HK-2 (cell line): ENCODE data around the gene PCDH7.

Experiments
- DNase-seq: peaks from one replicate; pipeline ENCODE4 v3.0.0-alpha.2; 2018; ENCODE audit not compliant: unreplicated experiment

Gene PCDH7, protein sequence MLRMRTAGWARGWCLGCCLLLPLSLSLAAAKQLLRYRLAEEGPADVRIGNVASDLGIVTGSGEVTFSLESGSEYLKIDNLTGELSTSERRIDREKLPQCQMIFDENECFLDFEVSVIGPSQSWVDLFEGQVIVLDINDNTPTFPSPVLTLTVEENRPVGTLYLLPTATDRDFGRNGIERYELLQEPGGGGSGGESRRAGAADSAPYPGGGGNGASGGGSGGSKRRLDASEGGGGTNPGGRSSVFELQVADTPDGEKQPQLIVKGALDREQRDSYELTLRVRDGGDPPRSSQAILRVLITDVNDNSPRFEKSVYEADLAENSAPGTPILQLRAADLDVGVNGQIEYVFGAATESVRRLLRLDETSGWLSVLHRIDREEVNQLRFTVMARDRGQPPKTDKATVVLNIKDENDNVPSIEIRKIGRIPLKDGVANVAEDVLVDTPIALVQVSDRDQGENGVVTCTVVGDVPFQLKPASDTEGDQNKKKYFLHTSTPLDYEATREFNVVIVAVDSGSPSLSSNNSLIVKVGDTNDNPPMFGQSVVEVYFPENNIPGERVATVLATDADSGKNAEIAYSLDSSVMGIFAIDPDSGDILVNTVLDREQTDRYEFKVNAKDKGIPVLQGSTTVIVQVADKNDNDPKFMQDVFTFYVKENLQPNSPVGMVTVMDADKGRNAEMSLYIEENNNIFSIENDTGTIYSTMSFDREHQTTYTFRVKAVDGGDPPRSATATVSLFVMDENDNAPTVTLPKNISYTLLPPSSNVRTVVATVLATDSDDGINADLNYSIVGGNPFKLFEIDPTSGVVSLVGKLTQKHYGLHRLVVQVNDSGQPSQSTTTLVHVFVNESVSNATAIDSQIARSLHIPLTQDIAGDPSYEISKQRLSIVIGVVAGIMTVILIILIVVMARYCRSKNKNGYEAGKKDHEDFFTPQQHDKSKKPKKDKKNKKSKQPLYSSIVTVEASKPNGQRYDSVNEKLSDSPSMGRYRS (N-terminal part only)

GRCh38 chr4:30720021-30720660 lies at the start of gene PCDH7:
TSS of gene PCDH7 (plus strand) at chr4:30720369. CDS start at chr4:30721423, 1,054 bp downstream.
- DNase-seq = peak; percentile 72

DNA sequence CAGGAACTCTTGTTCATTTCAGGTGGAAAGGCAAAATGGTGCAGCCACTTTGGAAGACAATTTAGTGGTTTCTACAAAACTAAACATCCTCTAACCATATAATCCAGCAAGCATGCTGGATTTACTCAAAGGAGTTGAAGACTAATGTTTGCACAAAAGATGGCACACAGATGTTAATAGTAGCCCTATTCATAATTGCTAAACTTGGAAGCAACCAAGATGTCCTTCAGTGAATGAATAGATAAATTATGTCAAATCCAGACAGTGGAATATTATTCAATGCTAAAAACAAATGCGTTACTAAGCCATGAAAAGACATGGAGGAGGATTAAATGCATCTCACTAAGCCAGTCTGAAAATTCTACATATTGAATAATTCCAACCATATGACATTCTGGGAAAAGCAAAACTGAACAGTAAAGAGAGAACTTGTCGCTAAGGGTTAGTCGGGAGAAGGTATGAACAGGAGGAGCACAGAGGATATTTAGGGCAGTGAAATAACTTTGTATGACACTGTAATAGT lies 48.2 kb upstream of the PCDH7 start:
- DNase-seq = no peak

GRCh38 chr4:30696191-30696590 lies 24.0 kb upstream of the PCDH7 start:
- no peak for DNase-seq

DNA sequence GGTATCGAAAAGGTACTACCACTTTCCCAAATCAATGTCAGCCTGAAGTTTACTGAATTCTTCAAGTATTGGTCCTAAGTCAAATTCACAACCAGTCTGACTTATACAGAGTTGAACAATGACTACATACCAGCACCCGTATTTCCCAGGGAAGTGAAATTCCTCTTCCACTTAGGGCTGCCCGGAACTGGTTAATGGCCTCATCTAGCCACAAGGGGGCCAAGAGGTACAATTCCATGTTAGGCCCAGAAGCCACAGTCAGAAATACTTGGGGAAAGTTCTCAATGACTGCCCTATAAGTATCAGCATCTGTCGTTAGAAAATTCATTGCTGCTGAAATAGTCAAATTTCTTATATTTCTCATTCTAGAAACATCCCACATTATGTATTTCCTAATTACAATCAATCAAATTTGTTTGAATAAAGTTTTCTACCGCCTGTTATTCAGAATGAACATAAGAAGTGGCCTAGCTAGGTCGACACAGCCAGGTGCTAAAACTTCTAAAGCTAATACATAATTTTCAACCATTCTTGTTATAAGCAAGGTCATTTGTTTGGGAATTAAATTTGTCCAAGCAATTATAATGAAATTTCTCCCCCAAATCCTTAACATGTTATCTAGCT lies 5.6 kb upstream of the PCDH7 start:
- peak; percentile 52 for DNase-seq

- DNase-seq = no peak
These were observed 4.0 kb upstream of the PCDH7 start for GRCh38 chr4:30716158-30716557.

DNA sequence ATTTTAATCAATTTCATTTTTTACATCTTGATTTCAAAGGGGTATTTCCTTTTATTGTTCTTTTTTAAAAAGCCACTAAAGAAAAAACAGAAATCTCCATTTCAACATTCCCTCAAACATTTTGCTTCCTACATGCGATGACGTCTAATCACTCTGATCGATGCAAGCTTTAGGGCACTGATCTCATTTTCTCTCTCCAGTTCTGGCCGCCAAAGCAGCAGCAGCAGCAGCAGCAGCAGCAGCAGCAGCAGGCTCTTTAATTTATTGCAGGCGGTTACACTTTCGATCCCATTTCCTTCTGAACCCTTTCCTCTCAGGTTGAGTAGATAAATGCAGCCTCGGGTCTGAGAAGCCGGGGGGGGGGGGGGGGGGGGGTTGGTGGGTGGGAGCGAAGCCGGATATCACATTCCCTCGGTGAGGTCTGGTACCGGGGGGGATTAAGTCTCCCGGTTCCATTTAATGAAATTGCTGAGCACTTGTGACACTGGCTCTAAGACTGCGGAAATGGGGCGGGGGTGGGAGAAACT lies 3.4 kb upstream of the PCDH7 start:
- no peak for DNase-seq

DNA sequence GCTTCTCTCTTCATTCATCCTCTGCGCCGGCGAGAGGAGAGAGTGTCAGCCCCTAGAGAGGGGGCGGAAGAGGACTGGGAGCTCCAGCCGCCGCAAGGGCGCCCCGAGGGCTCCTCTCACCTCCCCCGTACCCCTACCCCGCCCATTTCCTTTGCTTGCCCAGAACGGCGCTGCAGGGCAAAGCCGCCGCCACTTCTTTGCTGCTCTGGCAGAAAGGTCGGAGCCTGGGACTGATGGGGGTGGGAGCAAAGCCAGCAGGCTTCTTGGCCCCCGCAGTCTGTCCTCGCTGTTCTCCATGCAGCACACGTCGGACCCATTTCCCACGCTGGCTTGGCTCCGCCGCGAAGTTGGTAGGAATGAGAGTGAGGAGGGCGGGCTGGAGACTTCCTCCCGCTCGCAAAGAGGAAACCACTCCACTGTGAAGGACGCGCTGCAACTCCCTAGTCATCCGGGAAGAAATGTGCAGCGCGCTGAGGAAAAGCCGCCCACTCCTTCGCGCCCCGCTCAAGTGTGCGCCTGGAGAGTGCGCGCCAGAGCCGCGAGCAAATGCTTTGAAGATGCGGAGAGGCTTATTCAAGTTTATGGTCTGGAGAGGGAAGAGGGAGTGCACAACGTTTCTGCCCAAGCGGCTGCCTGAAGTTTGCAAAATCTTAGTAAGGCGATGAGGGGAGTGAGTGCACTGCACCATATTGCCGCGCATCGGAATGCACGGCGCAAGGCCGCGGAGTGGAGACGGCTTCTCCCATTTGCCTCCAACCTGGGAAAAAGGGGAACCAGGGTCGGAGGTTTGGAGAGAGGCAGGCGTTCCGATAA lies 2.8 kb upstream of the PCDH7 start:
- peak; percentile 77 for DNase-seq

DNA sequence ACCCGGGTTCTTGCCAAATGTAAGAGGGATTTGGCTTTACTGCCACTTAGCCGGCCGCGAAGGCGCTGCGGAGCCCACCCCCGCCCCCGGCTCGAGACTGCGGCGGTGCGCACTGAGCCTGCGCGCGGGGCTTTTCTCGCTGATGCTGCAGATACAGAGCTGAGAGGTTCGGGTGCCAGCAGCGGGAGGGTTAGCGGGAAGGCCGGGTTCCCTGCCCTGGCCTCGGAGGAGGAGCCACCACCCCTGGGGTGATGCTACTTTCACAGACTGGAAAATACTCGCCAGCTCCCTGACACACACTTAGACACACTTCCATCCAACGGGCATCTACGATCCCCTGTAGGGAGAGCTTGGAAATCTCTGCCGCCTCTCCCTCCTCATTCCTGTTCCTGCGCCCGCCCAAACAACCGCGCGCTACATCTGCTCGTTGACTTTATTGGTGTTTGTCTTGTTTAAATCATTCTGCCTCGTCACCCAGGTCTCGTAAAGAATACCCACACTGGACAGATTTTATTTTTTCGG lies 2.1 kb upstream of the PCDH7 start:
- peak; percentile 76 for DNase-seq

GRCh38 chr4:30718641-30719453 lies 1.3 kb upstream of the PCDH7 start:
- DNase-seq = peak; percentile 15

DNA sequence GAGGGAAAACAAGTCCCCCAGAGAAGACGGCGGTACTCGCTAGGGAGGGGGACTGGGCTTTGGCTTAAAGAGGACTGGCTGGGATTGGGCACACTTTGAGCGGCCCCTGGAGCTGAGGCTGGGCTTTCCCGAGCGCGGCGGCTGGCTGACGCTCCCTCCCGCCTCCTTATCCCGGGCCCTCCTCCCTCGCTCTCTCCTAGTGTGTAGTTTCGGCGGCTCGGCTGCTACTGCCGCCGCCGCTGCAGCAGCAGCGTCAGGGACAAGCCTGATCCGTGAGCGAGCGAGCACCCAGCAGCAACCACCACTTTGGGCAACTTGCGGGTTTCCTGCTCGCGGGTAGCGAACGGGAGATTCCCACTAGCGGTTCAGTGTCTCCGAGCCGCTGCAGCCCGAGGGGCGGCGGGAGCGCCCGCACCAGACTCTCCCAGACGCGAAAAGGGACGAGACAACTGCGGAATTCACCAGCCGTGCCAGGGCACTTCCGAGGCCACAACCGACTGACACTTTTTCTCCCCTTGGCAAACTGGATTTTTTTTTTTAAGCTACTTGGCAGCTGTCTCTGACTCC lies 632 bp upstream of the PCDH7 start:
- peak; percentile 76 for DNase-seq

GRCh38 chr4:30720661-30721184 lies 554 bp downstream of the PCDH7 start:
- DNase-seq = no peak

DNA sequence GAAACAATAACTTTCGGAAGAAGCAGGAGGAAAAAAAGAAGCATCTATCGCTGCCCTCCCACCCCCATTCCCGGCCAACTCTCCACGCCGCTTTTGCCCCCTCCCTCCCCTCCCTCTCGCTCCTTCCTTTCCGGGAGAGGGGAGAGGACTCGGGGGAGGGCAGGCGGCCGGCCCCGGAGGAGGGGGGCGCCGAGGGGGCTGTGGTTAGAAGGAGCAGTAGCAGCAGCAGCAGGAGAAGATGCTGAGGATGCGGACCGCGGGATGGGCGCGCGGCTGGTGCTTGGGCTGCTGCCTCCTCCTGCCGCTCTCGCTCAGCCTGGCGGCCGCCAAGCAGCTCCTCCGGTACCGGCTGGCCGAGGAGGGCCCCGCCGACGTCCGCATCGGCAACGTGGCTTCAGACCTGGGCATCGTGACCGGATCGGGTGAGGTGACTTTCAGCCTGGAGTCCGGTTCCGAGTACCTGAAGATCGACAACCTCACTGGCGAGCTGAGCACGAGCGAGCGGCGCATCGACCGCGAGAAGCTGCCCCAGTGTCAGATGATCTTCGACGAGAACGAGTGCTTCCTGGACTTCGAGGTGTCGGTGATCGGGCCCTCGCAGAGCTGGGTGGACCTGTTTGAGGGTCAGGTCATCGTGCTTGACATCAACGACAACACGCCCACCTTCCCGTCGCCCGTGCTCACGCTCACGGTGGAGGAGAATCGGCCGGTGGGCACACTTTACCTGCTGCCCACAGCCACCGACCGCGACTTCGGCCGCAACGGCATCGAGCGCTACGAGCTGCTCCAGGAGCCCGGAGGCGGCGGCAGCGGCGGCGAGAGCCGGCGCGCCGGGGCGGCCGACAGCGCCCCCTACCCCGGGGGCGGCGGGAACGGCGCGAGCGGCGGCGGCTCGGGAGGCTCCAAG lies 1.3 kb downstream of the PCDH7 start:
- DNase-seq = peak; percentile 75

DNA sequence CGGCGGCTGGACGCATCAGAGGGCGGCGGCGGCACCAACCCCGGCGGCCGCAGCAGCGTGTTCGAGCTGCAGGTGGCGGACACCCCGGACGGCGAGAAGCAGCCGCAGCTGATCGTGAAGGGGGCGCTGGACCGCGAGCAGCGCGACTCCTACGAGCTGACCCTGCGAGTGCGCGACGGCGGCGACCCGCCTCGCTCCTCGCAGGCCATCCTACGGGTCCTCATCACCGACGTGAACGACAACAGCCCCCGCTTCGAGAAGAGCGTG lies 1.9 kb downstream of the PCDH7 start:
- no peak for DNase-seq

DNA sequence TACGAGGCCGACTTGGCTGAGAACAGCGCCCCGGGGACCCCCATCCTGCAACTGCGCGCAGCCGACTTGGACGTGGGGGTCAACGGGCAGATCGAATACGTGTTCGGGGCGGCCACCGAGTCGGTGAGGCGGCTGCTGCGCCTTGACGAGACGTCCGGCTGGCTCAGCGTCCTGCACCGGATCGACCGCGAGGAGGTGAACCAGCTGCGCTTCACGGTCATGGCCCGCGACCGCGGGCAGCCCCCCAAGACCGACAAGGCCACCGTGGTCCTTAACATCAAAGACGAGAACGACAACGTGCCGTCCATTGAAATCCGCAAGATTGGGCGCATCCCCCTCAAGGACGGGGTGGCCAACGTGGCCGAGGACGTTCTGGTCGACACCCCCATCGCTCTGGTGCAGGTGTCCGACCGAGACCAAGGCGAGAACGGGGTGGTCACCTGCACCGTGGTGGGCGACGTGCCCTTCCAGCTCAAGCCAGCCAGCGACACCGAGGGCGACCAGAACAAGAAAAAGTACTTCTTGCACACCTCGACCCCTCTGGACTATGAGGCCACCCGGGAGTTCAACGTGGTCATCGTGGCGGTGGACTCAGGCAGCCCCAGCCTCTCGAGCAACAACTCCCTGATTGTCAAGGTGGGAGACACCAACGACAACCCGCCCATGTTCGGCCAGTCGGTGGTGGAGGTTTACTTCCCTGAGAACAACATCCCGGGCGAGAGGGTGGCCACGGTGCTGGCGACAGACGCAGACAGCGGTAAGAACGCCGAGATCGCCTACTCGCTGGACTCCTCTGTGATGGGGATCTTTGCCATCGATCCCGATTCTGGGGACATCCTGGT lies 2.4 kb downstream of the PCDH7 start:
- no peak for DNase-seq

DNA sequence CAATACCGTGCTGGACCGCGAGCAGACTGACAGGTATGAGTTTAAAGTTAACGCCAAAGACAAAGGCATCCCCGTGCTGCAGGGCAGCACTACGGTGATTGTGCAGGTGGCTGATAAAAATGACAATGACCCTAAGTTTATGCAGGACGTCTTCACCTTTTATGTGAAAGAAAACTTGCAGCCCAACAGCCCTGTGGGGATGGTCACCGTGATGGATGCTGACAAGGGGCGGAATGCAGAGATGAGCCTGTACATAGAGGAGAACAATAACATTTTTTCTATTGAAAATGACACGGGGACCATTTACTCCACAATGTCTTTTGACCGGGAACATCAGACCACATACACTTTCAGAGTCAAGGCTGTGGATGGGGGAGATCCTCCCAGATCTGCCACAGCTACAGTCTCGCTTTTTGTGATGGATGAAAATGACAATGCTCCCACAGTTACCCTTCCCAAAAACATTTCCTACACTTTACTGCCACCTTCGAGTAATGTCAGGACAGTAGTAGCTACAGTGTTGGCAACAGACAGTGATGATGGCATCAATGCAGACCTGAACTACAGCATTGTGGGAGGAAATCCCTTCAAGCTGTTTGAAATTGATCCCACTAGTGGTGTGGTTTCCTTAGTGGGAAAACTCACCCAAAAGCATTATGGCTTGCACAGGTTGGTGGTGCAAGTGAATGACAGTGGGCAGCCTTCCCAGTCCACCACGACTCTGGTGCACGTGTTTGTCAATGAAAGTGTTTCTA lies 3.2 kb downstream of the PCDH7 start:
- no peak for DNase-seq

- DNase-seq = no peak
These were observed 4.1 kb downstream of the PCDH7 start for GRCh38 chr4:30724247-30724646.
